IPS DF 4.7 (cell line): ENCODE results near the gene SLC25A12.

Experiments used
- DNase-seq: peaks from one replicate; pipeline ENCODE4 v3.0.0-alpha.2; 2013; ENCODE audit warnings: low spot score; ENCODE audit errors: extremely low read depth

The SLC25A12 gene

GRCh38 chr2:171889808-171890207 is 4.2 kb downstream of the SLC25A12 start:
- no peak for DNase-seq

GRCh38 chr2:171889333-171889732 is 4.7 kb downstream of the SLC25A12 start:
- DNase-seq, result no peak

GRCh38 chr2:171883275-171883893 is 10.7 kb downstream of the SLC25A12 start:
- DNase-seq, result no peak

DNA sequence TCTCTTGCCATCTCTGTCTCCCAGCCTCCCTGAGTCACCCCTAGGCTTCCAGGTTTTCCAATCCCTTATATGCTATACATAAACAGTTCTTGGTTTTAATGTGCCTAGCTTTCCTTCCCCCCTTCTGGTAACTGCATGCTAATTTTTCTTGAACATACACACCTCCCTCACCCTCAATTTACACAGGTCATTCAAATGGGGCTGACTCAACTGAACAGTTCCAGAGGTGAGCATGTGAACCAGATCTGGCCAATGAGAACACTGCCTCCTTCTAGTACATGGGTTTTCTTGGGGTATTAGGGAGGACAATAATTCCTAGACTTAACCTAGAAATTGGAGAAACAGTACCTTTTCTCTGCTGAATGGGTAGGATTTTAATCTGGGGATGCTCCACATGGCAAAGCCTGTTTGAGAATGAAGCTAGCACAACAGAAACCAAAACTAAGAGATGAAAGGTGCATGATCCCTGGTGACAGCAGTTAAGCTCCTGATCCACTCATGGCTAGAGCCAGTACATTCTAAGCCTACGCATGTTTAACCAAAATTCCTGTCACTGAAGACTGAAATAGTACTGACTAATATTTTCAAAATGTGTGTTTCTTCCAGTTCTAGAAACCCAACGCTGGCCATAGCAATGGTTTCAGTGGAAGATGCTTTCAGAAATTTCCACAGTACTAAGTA is 11.8 kb downstream of the SLC25A12 start:
- no peak for DNase-seq

DNA sequence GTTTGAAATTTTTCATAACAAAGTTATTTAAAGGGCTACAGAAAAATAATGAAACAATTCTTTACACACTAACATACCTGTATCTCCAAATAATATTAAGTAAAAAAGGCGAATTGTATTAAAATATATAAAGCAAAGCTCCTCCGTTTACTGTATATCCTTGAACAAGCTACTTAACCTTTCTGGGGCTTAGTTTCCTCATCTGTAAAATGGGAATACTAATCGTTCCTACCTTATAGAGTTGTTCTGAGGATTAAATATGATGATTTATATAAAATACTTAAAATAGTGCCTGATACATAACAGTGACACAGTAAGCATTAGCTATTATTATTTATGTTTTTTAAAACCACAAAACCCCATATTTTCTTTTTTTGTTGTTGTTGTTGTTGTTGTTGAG is 13.3 kb downstream of the SLC25A12 start:
- DNase-seq, result no peak

DNA sequence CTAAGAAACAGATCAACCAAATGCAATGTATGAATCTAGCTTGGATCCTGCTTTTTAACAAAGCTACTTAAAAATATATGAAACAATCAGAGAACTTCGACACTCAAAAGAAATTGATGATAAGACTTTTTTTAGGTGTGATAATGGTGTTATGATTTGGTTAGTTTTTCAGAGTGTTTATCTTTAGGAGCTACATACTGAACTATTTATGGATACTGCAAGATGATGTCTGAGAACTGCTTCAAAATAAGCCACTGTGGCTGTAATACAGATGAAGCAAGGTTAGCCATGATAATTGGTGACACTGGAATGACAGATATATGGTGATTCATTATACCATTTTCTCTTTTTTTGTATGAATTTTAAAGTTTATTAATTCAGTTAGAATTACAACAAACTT is 14.2 kb downstream of the SLC25A12 start:
- DNase-seq, result no peak

GRCh38 chr2:171878481-171878993 is 15.5 kb downstream of the SLC25A12 start:
- no peak for DNase-seq

DNA sequence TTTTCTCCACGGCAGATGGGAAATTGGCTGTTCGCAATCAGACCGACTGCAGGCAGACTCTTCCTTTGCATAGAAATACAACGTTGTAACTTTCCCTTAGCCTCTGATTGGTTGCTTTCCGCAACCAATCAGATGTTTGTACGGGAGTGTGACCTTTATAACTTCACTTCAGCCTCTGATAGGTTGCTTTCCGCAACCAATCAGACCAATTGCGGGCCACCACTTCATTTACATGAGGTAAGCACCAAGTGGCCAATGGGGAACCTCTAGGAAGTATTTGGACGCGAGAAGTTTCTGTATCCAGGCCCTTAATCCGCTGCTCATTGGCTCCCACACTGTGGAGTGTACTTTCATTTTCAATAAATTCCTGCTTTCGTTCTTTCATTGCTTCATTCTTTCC is 19.1 kb downstream of the SLC25A12 start:
- DNase-seq, result no peak

DNA sequence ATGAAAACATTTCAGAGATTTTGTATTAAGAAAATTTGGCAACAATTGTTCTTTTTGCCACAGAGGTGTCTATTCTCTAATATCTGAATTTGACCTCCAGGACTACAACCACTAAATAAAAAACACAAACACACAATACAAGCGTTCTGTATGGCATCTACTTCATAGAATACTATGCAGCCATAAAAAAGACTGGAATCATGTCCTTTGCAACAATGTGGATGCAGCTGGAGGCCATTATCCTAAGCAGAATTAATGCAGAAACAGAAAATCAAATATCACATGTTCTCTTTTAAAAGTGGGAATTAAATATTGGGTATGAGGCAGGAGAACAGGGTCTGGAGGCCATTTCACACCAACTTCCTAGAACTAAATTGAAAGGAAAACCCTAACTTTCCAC is 19.5 kb downstream of the SLC25A12 start:
- no peak for DNase-seq

DNA sequence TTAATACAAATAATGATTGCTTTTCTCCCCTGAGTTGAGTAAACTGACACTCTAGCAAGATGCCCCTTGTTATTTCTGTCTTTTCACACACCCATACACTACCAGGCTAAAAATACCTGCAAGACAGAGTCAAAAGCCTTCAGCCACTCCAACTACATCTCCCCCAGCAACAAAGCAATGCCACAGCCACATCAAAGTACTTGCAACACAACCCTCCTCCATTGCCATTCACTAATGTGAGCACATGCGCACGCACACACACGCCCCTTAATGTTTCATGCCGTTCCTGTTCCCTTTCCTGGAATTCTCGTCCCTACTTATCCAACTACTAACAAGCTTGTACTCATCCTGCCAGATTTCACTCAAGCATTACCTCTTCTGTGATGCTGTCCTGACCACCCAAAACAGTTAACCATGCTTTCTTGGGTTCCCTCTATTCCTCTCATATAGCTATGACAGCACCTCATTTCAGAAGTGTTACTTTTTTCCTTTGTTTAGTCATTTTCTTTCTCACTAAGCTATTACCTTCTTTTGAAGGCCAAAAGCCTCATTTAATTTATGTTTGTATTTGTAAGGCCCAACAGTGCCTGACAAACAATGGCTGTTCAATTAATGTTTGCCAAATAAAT is 29.6 kb downstream of the SLC25A12 start:
- DNase-seq, result no peak

- DNase-seq, result no peak
Measured at GRCh38 chr2:171862501-171862900, 31.5 kb downstream of the SLC25A12 start.

DNA sequence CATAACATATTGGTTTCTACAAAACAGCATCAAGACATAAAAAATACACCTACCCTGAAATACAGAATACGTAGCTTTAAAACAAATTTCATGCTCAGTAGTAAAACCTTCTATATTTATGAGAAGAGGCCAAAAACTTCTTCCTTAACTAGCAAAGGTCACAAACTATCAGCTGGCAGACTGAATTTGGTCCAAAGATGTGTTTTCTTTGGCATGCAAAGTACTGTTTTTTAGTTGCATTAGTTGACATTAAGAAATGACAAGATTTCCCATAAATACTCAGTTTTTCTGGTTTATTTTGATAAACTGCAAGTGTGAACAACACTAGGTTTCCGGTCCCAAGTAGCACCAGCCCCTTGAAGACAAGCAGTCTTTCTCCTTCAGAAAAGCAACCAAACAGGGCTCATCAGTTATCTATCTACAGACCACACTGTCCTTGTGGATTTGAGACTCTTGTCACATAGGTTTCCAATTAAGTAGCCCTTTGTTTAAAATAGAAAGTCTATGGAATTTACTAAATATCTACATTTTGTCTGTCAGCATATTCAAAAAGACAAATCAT is 35.6 kb downstream of the SLC25A12 start:
- DNase-seq, result no peak

DNA sequence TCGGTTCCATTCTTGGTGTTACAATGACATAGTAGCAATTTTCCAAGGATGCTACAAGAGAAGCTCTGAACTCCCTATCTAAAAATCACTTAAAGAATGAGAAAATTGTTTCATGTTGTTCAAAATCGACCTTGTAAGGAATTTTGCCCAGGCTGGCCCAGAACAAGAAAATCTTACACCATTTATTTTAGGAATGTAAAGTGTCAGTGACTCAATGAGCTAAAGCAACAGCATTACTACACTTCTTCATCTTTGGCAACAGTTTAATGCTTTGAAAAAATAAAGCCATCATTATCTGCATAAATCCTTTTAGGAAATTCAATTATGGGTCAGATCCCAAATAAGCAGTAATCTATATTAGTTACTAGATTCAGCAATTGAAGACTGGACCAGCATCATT is 38.6 kb downstream of the SLC25A12 start:
- DNase-seq, result no peak

DNA sequence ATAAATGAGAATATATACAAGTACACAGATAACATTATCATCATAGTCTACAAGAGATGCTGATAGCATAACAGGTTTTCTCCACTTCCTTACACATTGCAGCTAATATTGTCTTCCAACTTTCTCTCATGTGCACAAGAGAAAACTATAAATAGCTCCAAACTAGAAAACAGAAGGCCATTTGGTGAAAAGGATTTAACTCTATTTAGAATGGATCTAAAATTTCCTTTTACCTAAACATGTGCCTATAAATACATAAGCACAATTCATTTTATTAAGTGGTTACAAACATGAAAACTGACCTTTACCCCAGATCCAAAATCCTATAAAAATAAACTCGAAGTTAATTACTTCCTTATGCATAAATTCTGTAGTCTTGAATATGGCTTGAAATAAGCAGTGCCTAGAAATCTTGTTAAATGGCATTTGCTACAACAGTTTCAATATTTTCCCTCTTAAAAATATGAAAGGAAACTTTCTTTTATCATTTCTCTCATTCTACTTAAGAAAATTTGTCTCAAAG is 41.6 kb downstream of the SLC25A12 start:
- DNase-seq, result no peak

- no peak for DNase-seq
Measured at GRCh38 chr2:171847627-171848026, 46.4 kb downstream of the SLC25A12 start.

DNA sequence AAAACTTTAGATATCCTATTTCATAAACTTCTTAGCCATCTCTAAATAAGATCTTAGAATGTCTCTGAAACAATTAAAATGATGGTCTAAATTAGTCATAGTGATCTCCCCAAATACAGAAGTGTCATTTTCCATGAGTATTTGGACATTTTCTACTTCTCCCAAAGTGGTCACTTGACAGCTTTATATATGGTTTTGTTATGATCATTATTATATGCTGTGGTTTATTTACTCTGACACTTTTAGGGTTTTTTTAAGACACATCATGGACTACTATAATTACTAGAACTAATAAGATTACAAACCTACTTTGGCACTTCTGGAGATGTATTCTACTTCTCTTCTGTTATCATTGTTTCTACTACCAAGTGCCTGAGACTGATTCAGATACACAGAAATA is 47.1 kb downstream of the SLC25A12 start:
- no peak for DNase-seq

GRCh38 chr2:171841996-171842395 is 52.0 kb downstream of the SLC25A12 start:
- no peak for DNase-seq

- no peak for DNase-seq
Measured at GRCh38 chr2:171837736-171838135, 56.3 kb downstream of the SLC25A12 start.

DNA sequence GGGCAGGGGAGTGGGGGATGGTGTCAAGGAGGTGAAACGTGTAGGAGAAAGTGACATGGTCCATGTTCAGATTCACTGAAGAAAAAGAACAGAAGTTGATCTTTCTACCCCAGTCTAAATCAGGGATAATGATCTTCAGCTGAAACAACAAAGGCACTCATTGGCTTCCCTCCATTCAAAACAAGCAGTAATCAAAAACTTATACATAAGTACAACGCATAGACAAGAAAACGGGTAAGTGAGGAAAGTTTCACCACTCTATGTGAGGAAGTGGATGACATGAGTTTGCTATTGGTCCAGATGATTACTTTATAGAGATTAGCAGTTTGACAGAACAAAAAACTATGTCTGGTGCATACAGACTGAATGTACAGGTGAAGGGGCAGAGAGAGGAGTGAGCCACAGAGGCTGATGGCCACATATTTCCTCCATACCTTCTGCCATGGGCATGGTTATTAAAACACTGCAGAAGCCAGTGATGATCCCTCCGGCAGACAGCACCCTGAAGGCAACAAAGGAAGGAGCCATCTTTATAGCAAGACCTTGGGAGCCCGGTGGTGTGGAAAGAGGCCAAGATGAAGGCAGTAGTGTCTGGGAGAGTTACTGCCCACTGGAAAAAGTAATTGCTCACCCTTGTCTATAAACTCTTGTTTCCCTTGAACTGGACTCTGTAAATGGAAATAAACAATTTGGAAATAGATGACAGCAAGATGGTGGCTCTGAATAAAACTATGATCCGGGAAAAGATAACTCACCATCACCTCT is 57.7 kb downstream of the SLC25A12 start:
- DNase-seq, result no peak

- no peak for DNase-seq
Measured at GRCh38 chr2:171835386-171835785, 58.7 kb downstream of the SLC25A12 start.

DNA sequence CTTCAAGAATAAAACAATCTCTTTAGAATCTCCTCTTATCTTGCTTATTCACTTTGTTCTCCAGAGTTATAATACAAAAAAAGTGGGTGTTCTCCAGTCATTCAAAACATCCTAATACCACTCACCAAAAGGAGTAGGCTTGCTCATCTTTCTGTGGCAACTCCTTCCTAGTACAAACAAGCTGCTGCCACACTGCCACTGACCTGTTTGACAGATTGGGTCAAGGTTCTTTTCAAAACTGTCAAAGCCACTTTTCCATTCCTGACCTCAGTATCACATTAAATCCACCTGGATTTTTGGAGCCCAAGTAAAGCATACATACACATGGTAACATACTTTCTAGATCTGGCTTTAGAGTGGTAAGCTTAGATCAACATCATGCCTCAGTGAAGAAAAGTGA is 59.8 kb downstream of the SLC25A12 start:
- DNase-seq, result no peak
